Measurements from ENCODE around the gene TRAF2.

TRAF2 gene

GRCh38 chr9:136850866-136851775, 35.2 kb upstream of the TRAF2 start:
- Histone ChIP-seq H3K36me3 (ENCODE audit: insufficient read depth, low read length) (no peaks in the 10 kb centered on the region; the same call in 1 of the 2 replicates), H3K9me3 (ENCODE audit: low read depth, low read length) (no peaks in the 10 kb centered on the region), H3K9ac (ENCODE audit: insufficient read length) (no peak overlapping the region), H3K4me3 (no peak overlapping the region), H3K27ac (no peak overlapping the region)
- DNase-seq (ENCODE audit: low read depth, low spot score), result no peak
- no peak for TF ChIP-seq FOXP2 (optimal IDR thresholded peaks at IDR 0.05; ENCODE audit: control extremely low read depth, extremely low read length, insufficient read depth)
- no peak for TF ChIP-seq POLR2AphosphoS5 (IDR thresholded peaks at IDR 0.05; ENCODE audit: borderline replicate concordance, low read depth, low read length)
- no peak for TF ChIP-seq EZH2 (IDR thresholded peaks at IDR 0.05)

DNA sequence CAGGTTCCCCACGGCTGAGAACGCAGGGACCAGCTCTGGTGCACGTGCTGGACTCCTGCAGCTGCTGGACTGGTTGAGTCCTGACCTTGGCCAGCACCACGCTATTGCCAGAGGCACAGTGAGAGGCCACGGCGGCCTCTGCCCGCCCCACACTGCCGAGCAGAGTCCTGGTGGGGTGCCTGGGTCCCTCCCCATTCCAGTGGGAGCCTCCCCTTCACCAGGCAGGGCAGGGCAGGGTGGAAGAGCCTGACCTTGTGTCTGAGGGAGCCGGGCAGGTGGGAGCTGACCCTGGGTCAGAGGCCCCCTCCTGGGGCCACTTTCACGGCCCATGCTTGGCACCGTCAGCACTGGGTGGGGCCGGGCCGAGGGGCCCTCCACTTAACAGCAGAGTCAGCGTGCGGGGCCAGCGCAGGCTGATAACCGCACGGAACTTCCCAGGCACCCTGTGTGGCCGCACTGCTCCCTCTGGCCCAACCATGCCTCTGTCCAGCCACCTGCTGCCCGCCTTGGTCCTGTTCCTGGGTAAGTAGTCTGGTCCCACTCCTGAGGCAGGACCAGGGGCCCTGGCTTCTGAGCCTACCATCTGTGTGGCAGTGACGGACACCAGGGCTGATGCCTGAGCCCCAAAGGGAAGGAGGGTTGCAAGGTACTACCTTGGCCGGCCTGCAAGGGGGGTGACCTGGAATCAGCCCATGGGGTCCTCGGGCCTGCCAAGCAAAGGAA, 34.2 kb upstream of the TRAF2 start, which contains the start of gene MAMDC4:
Gene MAMDC4, plus strand, starts transcription at position 406 of the 723 bp plus-strand sequence. Its CDS starts 71 bp downstream, at position 477.
- Histone ChIP-seq H3K4me3 (no peak within 1 kb of the TSS), H3K9ac (ENCODE audit: insufficient read length) (no peak within 1 kb of the TSS), H3K9me3 (ENCODE audit: low read depth, low read length) (no peaks in the 10 kb centered on the region), H3K36me3 (ENCODE audit: insufficient read depth, low read length) (no peaks in the 10 kb centered on the region; the same call in 1 of the 2 replicates), H3K27ac (no peak within 1 kb of the TSS)
- DNase-seq (ENCODE audit: low read depth, low spot score), result no peak
- TF ChIP-seq FOXP2 (optimal IDR thresholded peaks at IDR 0.05; ENCODE audit: control extremely low read depth, extremely low read length, insufficient read depth) (no peak), POLR2AphosphoS5 (IDR thresholded peaks at IDR 0.05; ENCODE audit: borderline replicate concordance, low read depth, low read length) (no peak), EZH2 (IDR thresholded peaks at IDR 0.05) (no peak)

DNA sequence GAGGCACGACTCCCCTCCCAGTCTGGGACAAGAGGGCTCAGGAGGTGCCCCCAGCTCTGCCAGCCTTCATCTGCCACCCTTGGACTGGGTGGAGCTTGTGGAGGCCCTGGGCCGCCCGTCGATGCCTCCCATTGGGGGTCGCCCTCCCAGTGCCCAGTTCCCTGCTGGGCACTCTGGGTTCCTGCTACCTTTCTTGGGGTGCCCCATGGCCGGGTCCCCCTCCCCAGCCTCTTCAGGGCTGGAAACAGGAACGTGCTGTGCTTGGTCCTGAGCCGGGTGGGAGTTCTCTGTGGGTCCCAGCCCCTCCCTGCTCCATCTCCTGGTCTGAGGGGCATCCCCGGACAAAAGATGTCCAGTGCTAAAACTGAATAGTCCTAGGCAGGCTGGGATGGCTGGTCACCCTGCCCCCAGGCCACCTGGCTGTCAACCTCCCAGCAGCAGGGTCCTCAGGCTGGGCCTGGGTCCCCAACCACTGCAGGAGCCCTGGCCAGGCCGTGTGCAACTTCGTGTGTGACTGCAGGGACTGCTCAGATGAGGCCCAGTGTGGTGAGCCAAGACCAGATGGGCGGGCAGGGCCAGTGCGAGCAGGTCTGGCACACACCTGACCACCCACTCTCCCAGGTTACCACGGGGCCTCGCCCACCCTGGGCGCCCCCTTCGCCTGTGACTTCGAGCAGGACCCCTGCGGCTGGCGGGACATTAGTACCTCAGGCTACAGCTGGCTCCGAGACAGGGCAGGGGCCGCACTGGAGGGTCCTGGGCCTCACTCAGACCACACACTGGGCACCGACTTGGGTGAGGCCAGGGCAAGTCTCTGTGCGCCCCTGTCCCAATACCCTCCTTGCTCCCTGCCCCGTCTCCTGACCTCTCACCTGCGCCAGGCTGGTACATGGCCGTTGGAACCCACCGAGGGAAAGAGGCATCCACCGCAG, 33.4 kb upstream of the TRAF2 start:
- DNase-seq (ENCODE audit: low read depth, low spot score), result no peak
- no peak overlapping the region for H3K27ac ChIP-seq

GRCh38 chr9:136853596-136854112, 32.7 kb upstream of the TRAF2 start:
- Histone ChIP-seq H3K27ac (no peak overlapping the region), H3K9ac (ENCODE audit: insufficient read length) (no peak overlapping the region), H3K36me3 (ENCODE audit: insufficient read depth, low read length) (no peaks in the 10 kb centered on the region; the same call in 1 of the 2 replicates), H3K9me3 (ENCODE audit: low read depth, low read length) (no peaks in the 10 kb centered on the region), H3K4me3 (no peak overlapping the region)
- TF ChIP-seq FOXP2 (optimal IDR thresholded peaks at IDR 0.05; ENCODE audit: control extremely low read depth, extremely low read length, insufficient read depth) (no peak), POLR2AphosphoS5 (IDR thresholded peaks at IDR 0.05; ENCODE audit: borderline replicate concordance, low read depth, low read length) (no peak), EZH2 (IDR thresholded peaks at IDR 0.05) (no peak)
- no peak for DNase-seq (ENCODE audit: low read depth, low spot score)

More for the DNA sequence above, 33.4 kb upstream of the TRAF2 start:
- Histone ChIP-seq H3K36me3 (ENCODE audit: insufficient read depth, low read length) (no peaks in the 10 kb centered on the region; the same call in 1 of the 2 replicates), H3K9ac (ENCODE audit: insufficient read length) (no peak overlapping the region), H3K9me3 (ENCODE audit: low read depth, low read length) (no peaks in the 10 kb centered on the region), H3K4me3 (no peak overlapping the region)
- TF ChIP-seq EZH2 (IDR thresholded peaks at IDR 0.05) (no peak), POLR2AphosphoS5 (IDR thresholded peaks at IDR 0.05; ENCODE audit: borderline replicate concordance, low read depth, low read length) (no peak; the same call in 1 of the 2 replicates), FOXP2 (optimal IDR thresholded peaks at IDR 0.05; ENCODE audit: control extremely low read depth, extremely low read length, insufficient read depth) (no peak)

DNA sequence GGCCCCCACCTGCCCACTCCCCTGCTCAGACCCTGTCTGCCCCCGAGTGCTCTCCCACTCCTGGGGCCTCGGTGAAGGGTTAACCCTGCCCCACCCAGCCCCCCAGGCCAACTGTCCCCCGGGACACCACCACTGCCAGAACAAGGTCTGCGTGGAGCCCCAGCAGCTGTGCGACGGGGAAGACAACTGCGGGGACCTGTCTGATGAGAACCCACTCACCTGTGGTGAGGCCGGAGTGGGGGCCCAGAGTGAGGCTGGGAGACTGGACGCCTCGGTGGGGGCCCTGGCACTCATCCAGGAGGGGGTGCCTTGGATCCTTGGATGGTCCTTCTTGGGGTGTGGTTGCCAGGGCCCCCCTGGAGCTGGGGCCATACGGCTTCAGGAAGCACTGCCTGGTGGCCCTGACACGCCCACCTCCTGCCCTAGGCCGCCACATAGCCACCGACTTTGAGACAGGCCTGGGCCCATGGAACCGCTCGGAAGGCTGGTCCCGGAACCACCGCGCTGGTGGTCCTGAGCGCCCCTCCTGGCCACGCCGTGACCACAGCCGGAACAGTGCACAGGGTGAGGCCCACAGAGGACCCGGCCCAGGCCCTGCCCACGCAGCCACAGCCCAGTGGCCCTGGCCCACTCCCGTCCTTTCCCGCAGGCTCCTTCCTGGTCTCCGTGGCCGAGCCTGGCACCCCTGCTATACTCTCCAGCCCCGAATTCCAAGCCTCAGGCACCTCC, 32.0 kb upstream of the TRAF2 start:
- Histone ChIP-seq H3K9ac (ENCODE audit: insufficient read length) (no peak overlapping the region), H3K9me3 (ENCODE audit: low read depth, low read length) (no peaks in the 10 kb centered on the region), H3K27ac (no peak overlapping the region), H3K36me3 (ENCODE audit: insufficient read depth, low read length) (no peaks in the 10 kb centered on the region; the same call in 1 of the 2 replicates), H3K4me3 (no peak overlapping the region)
- no peak for DNase-seq (ENCODE audit: low read depth, low spot score)
- TF ChIP-seq FOXP2 (optimal IDR thresholded peaks at IDR 0.05; ENCODE audit: control extremely low read depth, extremely low read length, insufficient read depth) (no peak), EZH2 (IDR thresholded peaks at IDR 0.05) (no peak), POLR2AphosphoS5 (IDR thresholded peaks at IDR 0.05; ENCODE audit: borderline replicate concordance, low read depth, low read length) (no peak)

DNA sequence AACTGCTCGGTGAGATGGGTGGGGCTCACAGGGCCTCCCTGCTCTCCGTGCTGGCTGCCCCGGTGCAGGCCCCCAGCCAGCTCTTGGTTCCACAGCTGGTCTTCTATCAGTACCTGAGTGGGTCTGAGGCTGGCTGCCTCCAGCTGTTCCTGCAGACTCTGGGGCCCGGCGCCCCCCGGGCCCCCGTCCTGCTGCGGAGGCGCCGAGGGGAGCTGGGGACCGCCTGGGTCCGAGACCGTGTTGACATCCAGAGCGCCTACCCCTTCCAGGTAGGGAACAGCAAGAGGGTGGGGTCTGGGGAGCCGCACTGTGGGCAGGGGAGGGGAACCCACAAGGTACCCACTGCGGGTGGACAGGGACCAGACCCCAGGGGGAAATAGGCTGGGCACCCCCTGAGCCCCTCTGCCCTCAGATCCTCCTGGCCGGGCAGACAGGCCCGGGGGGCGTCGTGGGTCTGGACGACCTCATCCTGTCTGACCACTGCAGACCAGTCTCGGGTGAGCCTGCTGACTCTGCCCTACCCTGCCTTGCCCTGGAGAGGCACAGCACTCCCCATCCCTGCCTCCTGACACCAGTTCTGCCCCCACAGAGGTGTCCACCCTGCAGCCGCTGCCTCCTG, 31.4 kb upstream of the TRAF2 start:
- Histone ChIP-seq H3K27ac (no peak overlapping the region), H3K4me3 (no peak overlapping the region), H3K9ac (ENCODE audit: insufficient read length) (no peak overlapping the region), H3K9me3 (ENCODE audit: low read depth, low read length) (no peaks in the 10 kb centered on the region), H3K36me3 (ENCODE audit: insufficient read depth, low read length) (no peaks in the 10 kb centered on the region; the same call in 1 of the 2 replicates)
- TF ChIP-seq POLR2AphosphoS5 (IDR thresholded peaks at IDR 0.05; ENCODE audit: borderline replicate concordance, low read depth, low read length) (no peak), EZH2 (IDR thresholded peaks at IDR 0.05) (no peak), FOXP2 (optimal IDR thresholded peaks at IDR 0.05; ENCODE audit: control extremely low read depth, extremely low read length, insufficient read depth) (no peak)
- DNase-seq (ENCODE audit: low read depth, low spot score), result no peak

All from SK-N-MC (cell line).